NCI-H345 treated with DMSO at 0.1 percent for 48 hours (cell line): ENCODE results near the gene HOXD9.
A peak's percentile ranks its signal among the peaks of the same experiment; 100 is the strongest.

Experiments
- DNase-seq: peaks from one replicate; lab custom pipeline; 2025; ENCODE audit not compliant: unreplicated experiment; lab: John Stamatoyannopoulos, UW

HOXD9 gene

DNA sequence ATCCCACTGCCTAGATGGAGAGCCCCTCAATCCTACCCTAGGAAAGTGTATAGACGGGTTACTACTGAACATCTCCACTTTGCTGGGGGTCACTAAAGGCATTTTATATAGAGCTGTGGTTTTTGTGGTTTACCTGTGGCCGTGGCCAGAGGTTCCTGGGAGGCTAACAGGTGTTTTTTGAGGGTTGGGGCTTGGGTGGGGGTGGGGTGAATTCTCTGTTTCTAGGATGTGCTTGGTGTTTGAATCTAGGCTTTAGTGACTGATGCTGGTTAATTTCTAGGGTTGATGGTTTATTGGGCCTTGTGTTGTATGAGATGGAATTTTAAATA lies 14.7 kb downstream of the HOXD9 start:
- DNase-seq = no peak

DNA sequence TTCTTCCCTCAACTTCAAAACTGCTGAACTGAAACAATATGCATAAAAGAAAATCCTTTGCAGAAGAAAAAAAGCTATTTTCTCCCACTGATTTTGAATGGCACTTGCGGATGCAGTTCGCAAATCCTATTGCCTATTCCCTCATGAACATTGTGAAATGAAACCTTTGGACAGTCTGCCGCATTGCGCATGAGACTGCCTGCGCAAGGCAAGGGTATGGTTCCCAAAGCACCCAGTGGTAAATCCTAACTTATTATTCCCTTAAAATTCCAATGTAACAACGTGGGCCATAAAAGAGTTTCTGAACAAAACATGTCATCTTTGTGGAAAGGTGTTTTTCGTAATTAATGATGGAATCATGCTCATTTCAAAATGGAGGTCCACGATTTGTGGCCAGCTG lies 15.4 kb downstream of the HOXD9 start:
- DNase-seq = no peak

DNA sequence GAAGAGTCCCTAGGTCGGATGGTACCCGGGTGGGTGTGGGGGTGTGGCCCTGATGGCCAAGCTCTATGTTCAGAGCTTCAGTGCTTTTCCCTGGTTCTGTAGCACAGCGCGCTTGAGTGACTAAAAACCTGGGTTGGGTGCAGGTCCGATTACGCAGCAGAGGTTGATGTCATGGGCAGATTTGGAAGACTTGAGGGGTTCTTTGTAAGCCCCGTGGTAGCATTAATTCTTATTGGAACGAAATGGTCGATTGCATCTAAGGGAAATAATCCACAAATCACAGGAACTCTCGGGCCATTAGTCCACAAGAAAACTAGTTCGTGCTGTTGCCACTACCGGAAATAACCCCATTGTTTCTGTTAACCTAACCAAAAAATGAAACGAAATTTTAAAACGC lies 16.0 kb downstream of the HOXD9 start:
- no peak for DNase-seq

DNA sequence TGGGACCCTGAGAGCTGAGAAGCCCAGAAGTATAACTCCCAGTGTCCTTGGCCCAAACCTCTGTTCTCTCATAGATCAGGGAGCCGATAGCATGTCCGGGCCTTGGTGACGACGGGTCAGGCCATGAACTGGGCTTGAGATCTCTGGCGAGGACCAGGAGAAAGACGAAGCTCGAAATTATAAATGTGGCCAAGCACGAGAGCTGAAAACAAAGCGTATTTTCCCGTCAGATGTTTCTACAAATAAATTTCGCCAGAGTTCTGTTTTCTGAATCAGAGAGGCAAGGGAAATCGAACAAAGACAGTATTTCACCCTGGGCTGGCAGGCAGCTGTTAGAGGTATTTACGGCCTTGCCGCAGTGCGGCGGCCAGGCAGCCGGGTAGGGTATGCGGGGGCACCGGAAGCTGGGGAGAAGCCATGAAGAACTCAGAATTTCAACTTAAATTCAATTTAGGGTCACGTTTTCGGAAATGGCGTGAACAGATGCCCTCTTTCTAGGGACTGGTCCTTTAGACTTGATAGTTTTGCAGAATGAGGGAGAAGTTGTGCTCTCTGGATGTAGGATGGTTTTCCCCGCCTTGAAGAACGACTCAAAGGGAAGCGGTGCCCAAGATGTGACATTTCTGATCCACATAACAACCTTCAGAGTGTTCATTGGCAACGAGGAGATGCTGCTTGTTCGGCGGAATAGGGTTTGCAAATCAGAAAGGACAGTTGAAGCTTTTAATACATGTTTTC lies 16.6 kb downstream of the HOXD9 start:
- no peak for DNase-seq

DNA sequence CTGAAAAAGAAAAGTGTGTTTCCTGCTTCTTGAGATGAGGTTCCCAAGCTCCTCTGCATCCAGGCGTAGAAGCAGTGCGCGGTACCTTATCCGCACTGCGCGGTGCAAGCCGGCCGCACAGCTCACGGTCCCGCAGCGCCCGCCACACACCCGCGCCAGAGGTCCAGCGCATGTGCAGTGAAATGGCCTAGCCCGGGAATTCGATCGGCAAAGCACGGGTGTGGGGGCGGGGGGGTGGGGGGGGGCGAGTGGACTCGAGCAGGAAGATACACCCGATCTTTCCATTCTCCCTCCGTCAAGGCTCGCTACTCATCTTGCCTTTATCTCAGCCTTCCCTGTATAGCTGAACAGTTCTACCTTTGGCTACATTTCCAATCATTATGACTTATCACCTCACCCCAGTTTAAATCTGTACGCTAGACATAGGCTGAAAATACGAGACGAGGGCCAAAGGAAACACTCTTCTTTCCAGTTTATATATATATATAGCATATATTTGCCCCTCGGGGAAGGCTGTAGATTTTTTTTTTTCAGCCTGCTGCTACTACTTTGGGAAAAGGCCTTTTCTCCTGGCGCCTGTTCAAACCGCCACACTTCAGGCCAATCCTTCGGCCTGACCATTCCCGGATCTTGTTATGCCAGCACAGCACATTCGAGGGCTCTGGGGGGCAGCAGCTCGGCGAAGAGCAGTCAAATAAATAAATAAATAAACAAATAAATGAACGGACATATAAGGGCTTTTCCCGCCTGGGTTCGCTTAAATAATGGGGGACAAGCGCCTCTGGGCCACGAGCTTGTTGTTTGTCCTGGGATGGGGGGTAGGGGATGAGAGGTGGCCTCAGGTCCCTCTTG lies 17.4 kb downstream of the HOXD9 start:
- no peak for DNase-seq

DNA sequence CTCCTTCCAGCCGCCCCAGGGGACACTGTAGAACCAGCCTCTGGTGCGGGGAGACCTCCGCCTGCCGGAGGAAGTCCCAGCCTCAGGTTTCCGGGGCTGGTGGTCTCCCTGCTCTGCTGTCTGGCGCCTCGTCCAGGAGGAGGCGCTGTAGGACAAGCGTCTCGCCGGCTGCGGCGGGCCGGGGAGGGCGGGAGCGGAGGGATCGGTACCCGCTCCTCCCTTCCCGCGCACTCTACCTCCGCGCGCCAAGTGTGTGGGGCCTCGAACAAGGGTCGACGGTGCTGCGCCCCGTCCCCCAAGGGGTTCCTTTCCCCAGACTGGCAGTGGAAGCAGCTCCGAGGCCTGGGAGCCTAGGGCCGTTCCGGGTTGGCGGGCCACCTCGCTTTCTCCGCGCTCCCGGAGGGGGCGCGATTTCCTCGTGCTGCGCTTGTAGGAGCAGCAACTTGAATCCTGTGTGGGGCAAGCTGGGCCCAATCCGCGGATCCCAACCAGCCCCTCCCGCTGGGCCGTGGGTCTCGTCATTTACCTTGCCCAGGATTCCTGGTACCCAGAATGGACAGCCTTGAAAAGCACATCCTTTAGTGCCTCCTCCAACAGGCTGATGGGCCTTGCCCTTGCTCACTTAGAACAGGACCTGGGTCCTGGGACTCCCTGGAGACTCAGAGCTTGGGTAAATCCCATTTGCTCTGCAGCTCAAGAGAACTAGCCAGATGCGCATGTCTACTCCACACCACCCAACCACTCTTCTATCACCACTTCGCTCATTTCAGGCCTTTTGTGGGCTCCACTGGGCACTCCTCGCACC lies 18.2 kb downstream of the HOXD9 start:
- peak; percentile 51 for DNase-seq

DNA sequence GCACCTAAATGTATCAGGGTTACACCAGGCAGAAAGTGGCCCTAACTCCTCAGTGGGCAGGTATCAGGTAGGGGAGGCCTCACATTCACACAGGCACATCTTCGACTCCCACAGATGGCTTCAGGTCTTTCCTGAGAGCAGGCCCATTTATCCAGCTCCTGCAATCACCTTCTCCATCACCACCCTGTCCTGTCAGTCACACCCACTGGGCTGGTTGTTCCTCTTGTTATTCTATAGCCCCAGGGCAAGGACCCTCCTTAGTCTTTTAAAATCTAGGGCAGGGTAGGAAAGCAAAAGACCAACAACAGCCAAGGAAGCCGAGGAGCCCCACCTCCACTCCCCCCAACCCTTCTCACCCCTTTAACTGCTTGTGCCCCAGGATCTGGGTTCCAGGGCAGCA lies 19.8 kb downstream of the HOXD9 start:
- DNase-seq = no peak

DNA sequence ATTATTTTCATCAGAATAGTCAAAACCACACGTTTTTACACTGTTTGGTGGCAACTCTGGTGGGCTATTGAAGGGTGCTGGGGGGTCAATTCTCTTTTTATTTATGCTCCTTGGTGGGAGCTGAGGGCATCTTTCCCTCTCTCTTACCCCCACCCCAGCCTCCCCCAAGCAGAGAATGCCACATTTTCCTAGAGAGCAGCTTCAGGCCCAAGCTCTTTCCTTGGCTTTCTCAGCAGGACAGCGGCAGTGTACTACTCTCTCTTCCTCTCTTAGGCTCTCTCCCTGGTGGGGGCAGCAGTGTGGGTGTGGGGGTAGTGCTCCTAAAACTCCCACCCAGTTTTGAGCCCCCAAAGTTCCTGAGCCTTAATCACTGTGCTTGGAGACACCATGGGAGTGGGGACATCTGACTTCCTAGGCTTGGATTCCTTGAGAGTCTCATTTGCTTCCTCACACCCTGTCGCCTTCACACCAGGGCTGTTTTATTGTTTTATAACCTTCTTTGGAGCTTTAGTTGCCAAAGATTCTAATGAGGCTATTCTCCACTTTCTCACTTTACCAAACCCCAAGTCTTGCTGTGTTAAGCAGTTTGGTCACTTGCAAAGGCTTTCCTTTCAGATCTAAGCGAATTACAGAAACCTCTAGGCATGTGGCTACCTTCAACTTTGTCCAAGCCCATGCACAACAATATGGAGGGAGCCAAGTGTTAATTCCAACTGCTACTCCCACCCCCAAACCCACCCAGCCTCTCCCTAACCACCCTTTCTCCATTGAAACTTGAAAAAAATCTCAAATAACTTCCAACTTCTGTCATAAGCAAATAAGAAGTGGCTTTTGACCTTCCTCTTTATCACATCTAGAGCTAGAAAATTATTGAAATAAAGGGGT lies 22.8 kb downstream of the HOXD9 start:
- no peak for DNase-seq

DNA sequence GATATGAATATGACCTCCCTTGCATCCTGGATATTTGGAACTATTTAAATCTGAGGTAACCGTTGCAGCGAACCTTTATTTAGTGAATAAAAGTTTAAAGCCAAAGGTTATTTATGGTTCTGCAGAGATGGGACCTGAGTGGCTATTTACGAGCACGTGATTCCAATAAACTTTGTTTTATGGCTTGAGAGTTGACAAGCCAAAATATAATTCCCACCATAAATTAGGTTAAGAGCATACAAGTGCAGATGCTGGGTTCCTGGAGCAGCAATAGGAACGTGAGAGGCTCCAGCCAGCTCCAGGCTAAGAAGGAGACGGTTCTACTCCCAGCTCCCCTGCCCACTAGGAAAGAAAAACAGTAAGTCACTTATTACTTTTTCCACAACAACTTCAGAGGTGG lies 23.6 kb downstream of the HOXD9 start:
- DNase-seq = no peak

DNA sequence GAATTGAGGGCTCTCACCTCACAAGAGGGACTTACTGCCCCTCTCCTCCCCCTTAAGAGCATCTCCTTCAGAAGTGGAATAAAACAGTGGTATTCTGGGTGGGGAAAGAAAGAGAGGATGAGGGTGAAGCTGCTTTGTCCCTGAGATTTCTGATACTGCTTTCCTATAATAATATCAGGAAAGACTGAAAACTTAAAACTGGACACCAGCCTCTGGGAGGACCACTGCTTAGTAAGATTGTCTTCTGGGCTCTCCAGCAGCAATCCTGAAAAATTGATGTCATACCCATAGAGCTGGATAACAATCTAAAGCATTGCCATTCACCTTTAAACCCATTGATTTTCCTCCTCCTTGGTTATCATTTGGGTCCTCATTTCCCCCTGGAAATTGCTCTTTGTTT lies 24.1 kb downstream of the HOXD9 start:
- DNase-seq = no peak

DNA sequence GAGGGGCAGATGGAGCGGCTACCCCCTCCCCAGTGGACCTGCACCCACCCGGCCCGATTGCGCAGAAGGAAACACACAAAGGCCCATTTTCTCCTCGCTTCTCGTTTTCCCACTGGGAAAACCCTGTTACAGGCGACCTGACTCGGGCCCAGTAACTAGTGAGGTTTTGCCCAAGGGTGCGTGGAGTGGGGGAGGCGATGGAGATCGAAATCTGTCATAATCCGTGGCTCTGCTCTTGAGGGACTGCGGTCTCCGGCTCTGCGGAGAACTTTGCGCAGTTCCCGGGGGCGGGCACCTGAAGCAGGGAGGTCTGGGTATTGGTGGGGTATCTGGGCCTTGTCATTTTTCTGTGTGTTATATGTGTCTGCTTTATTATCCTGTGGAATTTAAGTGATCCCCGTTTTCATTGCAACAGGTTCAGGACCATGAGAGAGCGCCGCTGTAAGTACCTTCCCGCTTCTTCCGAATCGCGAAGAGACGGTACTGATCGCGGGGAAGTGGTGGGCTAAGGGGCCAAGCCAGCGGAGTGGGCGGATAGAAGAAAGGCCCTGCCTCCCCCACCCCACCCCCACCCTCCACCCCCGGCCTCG lies 24.8 kb downstream of the HOXD9 start:
- DNase-seq = no peak

DNA sequence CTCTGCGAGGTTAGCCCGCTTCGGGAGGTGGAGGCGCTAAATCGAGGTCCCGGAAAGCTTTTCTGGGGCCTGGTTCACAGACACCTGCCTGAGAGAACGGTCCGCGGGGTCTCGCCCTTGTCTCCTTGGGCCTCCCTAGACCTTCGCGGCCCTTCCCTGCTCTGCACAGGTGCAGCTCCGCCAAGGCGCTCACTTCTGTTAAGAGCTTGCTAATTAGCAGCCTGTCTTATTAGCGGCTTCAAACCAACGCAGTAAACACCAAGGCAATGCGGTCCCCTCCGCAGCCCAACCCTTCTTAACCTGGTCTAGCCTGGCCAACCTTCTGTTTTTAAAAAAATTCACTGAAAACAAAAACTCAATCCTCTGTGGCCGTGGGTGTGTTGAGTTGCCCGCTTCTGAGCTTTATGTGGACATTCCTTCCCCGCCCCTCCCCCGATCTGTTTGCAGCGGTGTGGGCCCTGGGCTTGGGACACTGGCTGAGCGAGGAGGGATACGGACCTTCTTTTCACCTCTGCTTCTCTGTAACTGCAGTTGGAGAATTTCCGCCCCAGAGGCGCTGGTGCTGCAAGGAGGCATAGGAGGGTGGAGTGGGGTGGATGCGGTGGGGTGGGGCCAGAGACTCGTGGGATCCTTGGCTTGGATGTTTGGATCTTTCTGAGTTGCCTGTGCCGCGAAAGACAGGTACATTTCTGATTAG lies 25.4 kb downstream of the HOXD9 start:
- DNase-seq = no peak

DNA sequence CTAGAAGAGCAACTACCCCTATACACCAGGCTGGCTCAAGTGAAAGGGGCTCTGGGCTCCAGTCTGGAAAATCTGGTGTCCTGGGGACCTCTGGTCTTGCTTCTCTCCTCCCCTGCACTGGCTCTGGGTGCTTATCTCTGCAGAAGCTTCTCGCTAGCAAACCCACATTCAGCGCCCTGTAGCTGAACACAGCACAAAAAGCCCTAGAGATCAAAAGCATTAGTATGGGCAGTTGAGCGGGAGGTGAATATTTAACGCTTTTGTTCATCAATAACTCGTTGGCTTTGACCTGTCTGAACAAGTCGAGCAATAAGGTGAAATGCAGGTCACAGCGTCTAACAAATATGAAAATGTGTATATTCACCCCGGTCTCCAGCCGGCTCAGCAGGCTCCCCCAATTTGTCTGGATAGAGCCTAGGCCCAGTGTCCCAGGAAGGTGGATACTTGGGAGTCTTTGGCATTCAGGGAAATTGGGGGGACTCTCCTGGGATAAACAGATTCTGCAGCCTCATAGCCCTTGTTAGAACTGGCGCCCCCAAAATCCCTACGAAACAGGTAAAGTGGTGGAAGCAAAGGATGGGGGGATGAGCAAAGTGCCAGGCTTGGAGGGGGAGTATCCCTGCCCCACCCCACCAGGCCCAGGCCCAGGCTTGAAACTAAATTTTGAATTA lies 26.4 kb downstream of the HOXD9 start:
- DNase-seq = no peak

DNA sequence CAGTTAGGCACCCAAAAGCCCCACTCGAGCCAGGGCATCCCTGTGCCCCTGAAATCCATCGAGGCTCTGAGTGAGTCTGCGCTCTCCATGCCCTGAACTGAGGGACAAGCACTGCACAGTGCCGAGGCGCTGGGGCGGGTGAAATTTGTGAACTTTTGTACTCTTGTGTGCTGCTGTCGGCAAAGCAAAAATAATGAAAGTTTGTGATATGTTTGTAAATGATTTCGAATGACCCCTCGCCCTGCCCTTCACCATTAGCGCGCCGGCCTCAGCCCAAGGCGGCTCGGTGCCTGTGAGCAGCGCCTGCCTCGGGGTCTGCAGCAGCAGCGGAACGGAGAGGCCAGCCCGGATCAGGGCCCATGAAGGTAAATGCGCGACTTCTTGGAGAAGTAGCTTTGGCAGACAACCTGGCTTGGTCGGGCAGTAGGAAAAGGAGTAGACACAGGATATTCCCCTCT lies 27.0 kb downstream of the HOXD9 start:
- no peak for DNase-seq

DNA sequence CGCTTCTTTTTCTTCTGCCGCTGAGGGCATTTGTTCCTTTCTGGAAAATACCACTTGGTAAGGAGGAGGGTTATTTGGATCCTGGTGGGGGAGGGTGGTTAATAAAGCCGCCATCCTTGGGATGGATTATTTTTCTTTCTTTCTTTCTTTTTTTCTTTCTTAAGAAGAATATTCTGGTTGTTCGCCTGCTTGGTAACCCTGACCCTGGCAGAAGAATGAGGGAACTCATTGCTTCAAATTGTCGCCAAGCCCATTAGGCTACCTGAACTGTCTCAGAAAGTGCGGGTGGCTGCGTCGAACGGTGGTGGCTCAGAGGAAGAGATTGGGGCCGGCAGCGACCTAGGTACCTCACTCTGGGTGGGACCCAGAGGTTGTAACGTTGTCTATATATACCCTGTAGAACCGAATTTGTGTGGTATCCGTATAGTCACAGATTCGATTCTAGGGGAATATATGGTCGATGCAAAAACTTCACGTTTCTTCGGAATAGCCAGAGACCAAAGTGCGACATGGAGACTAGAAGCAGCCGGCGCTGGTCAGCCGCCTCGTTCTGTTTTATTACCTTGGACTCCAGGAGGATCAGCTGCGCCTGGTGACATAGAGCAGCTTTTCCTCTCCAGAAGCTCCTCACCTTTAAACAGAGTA lies 27.5 kb downstream of the HOXD9 start:
- no peak for DNase-seq

DNA sequence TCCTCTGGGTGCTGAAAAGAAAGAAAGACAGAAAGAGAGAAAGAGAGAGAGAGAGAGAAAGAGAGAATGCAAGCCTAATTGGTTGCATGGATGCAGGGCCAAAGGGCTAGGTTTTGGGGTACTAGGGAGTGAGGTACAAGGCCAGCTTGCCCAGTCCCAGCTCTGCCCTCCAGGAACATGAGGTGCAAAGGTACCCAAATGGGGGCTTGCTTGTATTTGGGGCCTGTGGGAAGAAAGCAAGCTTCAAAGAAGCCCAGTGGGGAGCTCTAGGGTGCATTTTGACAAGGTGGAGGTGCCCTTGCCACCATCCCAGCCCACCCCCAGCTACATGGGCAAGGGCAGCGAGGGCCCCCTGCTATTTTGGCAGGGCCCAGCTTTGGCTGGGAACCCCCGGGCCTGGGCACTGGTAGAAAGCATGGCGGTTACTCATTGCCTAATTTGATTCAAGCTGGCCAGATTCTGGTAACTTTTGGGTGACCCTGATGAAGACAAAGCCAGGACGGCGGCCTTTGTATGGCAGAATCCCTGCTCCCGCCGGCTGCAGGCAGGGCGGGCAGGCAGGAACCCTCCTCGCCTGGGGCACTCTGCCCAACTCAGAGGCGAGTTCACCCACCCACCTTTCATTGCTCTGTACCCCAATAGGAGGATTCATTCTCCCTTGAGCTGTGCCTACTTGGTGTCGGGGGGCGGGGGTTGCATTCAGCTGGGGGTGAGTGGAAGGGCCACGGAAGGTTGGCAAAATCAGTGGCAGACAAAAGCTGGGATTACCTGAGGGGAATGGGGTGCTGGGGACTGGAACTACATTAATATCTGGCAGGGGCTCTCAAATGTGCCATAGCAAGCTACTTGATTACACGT lies 28.3 kb downstream of the HOXD9 start:
- DNase-seq = no peak

DNA sequence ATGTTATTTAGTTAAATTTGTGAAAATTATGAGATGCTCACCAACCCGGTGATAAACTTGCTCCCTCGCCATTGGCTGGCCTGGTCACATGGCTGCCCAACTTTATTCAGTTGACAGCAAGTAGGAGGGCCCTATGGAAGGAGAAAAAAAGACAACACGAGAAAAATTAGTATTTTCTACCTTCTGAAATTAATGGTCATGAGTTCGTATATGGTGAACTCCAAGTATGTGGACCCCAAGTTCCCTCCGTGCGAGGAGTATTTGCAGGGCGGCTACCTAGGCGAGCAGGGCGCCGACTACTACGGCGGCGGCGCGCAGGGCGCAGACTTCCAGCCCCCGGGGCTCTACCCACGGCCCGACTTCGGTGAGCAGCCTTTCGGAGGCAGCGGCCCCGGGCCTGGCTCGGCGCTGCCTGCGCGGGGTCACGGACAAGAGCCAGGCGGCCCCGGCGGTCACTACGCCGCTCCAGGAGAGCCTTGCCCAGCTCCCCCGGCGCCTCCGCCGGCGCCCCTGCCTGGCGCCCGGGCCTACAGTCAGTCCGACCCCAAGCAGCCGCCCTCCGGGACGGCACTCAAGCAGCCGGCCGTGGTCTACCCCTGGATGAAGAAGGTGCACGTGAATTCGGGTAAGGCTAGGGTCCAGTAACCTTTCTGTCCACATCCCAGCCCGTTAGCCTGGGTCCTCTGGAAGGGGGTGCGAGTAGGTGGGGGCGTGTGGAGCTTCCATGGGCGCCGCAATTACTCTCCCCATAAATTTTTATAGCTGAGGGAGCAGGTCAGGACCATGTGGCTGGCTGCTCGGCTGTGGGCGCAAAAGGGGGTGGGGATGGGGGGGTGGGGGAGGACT lies 29.1 kb downstream of the HOXD9 start, which contains the start of gene HOXD4:
Gene HOXD4 (plus strand): TSS at position 109 of the 846 bp plus-strand sequence. CDS start 84 bp downstream, at position 193.
- peak; percentile 29 for DNase-seq
